Fibroblast of the conjunctiva (primary cell): ENCODE measurements around the gene PEX1.
"Not testable (repeated sequence)": the region's sequence is repeated elsewhere in the genome, so short reads cannot be mapped to it uniquely, and the experiment has no call there.

Experiments used
- DNase-seq: peaks from one replicate; pipeline ENCODE4 v3.0.0-alpha.2; 2010; ENCODE audit warnings: low read depth

Gene PEX1

DNA sequence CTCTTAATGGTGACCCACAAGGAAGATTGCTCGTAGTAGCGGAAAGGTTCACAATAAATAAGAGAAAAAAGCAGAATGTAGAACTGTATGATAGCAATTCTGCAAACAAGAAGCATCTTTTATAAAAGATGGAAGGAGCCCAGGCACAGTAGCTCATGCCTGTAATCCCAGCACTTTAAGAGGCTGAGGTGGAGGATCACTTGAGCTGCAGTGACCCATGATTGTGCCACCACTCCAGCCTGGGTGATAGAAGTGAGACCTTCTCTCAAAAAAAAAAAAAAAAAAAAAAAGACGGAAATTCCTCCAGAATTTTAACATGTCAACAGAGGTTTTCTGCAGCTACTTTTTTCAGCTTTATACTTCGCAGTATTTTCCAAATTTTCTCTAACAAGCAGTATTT lies 67.8 kb downstream of the PEX1 start:
- DNase-seq, result no peak

DNA sequence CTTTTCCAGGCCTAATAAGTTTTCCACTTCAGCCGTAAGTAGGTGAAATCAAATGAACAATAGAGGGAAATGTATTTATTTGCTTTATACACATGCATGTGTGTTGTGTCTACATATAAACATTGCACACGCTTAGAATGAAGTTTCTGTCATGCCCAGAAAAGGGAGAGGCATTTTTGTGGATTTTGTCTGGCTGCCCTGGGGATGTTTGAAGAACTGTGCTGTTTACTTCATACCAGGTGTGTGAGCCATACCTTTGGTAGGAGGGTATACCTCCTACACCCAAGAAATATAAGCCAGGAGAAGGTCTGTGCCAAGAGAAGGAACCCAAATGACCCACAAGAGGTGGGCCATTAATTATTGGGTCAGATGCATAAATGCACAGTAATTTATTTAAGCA lies 68.2 kb downstream of the PEX1 start:
- DNase-seq, result no peak

DNA sequence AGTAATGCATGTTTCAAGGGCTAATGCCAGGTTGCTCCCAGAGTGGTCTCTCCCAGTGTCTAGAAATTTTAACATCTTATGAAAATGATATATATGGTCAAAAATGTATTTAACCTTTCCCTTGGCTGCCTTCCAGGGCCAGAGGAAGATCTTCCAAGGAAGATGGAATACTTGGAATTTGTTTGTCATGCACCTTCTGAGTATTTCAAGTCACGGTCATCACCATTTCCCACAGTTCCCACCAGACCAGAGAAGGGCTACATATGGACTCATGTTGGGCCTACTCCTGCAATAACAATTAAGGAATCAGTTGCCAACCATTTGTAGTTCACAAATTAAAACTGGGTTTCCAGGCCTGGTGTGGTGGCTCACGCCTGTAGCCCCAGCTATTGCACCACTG lies 72.1 kb downstream of the PEX1 start:
- DNase-seq, result no peak

DNA sequence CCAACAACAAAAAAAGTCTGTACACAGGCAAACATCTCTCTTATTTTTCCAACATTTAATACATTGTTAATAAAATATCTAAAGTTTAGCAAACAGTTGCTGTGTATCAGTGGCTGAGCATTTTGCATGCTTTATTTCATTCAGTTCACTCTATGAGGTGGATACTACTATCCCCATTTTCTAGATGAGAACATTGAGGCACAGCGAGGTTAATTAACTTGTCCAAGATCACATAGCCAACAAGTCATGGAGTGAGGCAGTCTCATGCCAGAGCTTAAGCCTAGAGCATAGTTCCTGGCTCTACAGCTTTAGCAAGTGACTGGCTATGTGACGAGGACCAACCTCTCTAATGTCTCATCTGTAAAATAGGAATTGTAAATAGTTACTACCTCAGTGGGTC lies 76.7 kb downstream of the PEX1 start:
- no peak for DNase-seq

DNA sequence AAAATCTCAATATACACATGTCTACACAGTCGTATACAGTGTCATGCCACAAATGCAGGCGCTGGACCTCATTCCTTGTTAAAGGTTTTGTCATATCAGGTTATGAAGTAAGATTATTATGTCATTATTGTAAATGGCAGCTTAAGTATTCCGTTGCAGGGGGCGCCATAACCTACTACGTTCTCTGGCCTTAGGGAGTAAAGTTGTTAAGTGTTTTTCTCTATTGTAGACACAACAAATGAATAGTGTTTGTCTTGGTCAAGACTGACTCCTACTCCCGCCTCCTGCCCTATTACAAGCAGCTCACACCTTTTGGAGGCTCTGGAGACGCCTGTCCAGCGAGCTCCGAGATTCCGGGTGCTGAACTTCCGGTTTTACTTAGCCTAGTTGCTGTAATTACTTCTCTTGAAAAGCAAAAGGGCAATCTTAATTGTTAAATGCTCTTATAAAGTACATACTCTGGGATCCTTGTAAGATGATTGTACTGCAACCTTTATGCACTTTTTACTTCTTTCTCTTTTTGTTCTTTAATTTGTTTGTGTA lies 80.0 kb downstream of the PEX1 start:
- peak; percentile 41 for DNase-seq

DNA sequence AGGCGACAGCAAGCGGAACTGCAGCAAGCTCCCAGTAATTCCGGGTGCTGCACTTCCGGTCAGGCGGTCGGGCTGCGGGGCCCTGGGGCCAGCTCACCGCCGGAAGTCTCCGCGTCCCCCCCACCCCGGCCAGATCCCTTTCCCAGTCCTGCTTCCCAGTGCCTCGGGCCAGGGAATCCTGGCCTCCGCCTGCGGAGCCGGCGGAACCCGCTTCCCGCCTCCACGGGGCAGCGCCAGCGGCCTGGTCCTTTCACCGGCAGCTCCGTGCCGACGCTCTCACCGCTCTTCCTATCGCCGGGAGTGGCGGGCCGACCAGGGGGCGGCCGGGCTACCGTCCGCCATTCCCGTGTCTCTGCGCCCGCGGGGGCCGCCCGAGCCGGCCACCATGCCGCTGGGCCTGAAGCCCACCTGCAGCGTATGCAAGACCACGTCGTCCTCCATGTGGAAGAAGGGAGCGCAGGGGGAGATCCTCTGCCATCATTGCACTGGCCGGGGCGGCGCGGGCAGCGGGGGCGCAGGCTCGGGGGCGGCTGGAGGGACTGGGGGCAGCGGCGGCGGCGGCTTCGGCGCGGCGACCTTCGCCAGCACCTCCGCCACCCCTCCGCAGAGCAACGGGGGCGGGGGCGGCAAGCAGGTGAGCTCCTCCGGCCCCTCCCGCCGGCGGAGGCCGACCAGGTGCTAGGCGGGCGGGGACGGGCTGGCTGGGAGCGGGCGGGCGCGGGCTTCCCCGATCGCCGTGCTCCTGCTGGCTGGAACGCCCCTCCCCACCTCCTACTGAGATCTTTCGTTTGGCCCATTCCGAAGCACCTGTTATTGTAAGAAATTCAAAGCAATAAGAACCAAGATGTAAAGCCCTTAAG lies 80.7 kb downstream of the PEX1 start, which contains the start of gene GATAD1:
Gene GATAD1, plus strand, starts transcription at position 138 of the 860 bp plus-strand sequence. Its CDS starts 248 bp downstream, at position 386.
- DNase-seq, result peak; percentile 80

DNA sequence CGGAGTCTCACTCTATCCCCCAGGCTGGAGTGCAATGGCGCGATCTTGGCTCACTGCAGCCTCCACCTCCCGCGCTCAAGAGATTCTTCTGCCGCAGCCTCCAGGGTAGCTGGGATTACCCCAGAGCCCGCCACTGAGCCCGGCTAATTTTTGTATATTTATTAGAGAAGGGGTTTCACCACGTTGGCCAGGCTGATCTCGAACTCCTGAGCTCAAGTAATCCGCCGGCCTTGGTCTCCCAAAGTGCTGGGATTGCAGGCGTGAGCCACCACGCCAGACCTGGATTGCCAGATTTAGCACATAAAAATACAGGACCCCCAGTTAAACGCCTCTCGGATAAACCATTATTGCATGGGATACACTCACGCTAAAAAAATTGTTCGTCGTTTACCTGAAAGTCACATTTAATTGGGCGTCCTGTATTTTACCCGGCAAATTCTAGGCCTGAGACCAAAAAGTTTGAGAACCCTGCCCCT lies 81.4 kb downstream of the PEX1 start:
- DNase-seq, result no peak

DNA sequence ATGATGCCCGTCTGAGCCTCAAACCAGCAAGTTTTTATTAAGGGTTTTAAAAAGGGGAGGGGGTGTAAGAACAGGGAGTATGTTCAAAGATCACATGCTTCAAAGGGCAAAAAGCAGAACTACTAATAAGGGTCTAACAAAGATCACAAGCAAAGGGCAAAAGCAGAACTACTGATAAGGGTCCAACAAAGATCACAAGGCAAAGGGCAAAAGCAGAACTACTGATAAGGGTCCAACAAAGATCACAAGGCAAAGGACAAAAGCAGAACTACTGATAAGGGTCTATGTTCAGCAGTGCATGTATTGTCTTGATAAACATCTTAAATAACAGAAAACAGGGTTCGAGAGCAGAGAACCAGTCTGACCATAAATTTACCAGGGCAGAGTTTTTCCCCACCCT lies 85.6 kb downstream of the PEX1 start:
- DNase-seq, result not testable (repeated sequence)

DNA sequence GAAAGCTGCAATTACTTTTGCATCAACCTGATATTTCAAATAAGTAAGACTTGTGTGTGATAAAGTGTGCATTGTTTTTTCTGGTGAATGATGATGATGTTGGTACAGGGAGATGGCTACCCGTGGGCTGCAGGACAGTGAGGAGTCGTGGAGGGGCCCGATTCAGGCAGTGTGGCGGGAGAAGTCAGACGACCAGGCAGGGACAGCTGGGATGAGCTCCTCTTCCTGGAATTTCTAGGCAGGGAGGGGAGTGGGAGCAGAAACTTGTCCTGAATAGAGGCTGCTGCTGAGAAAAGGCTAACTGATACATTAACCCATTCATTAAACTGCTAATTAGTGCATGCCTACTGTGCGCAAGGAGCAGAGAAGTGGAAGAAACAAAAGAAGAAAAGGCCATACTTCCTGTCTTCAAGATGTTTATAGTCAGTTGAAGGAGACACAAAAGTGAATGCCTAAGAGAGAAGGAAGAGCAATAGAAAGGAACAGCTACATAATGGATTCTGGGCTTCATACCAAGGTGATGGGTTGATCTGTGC lies 90.3 kb downstream of the PEX1 start:
- no peak for DNase-seq
